Tibial nerve (tissue), 4 donors: ENCODE data around the gene TES.

Experiments used
- CTCF ChIP-seq, 5 experiments: fragments of 200-600 bp in 3 of 5; fragments of 450-650 bp in 2 of 5; sonication (generic) in 3 of 5; IDR thresholded peaks; one replicate each; pipeline ENCODE4 v1.5.1; 2016 to 2019; ENCODE audit warnings: antibody characterized with exemption in 5 of 5, mild to moderate bottlenecking in 3 of 5, moderate library complexity in 2 of 5
- EP300 ChIP-seq, 2 donors: sonication (generic); formaldehyde crosslinking; IDR thresholded peaks; one replicate each; pipeline ENCODE4 v1.6.1; 2017; ENCODE audit warnings: antibody characterized with exemption in 2 of 2, mild to moderate bottlenecking in 1 of 2
- POLR2A ChIP-seq, 2 donors: fragments of 450-650 bp; IDR thresholded peaks; one replicate each; pipeline ENCODE4 v1.6.1; 2017; ENCODE audit warnings: antibody characterized with exemption in 2 of 2, mild to moderate bottlenecking in 2 of 2, moderate library complexity in 2 of 2

DNA sequence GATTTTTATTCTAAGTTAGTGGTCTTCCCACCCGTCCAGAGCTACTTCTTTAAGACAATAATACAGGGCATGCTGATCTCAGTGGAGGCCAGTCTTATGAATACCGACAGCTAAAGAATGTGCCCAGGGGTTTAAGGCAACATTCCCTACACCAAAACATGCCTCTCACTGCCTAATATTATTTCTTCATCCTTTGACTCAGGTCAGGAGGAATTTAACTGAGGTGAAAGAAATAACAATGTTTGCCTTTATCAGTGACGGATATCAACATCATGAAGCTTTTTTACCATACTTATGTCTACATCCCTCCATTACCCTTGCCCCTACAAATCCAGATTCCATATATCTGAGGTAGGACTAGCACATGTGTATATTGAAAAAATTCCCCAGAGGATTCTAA, 33.3 kb upstream of the TES start:
- no peak for TF ChIP-seq CTCF (IDR thresholded peaks at IDR 0.05)
- TF ChIP-seq EP300 (IDR thresholded peaks at IDR 0.05) = no peak
- no peak for TF ChIP-seq POLR2A (IDR thresholded peaks at IDR 0.05)
